IMR-90 (cell line): ENCODE measurements around the gene GSPT2.

Experiments used
- BHLHE40 ChIP-seq: fragments of 150-350 bp; IDR thresholded peaks from 2 replicates; pipeline ENCODE4 v1.6.1; 2016; ENCODE audit warnings: mild to moderate bottlenecking, low read depth, low read length
- CEBPB ChIP-seq: IDR thresholded peaks from 2 replicates; pipeline ENCODE4 v1.6.1; 2012; ENCODE audit warnings: low read depth, low read length, improper control_type of control experiment
- CHD1 ChIP-seq: IDR thresholded peaks from 2 replicates; pipeline ENCODE4 v1.6.1; 2012; ENCODE audit warnings: low read depth, low read length, improper control_type of control experiment
- FOS ChIP-seq: fragments of 150-350 bp; IDR thresholded peaks from 2 replicates; pipeline ENCODE4 v1.6.1; 2016; ENCODE audit warnings: low read depth, low read length
- MXI1 ChIP-seq: IDR thresholded peaks from 2 replicates; pipeline ENCODE4 v1.6.1; 2012; ENCODE audit warnings: low read depth, mild to moderate bottlenecking, low read length, moderate library complexity, borderline replicate concordance
- POLR2A ChIP-seq: IDR thresholded peaks from 2 replicates; pipeline ENCODE4 v1.6.1; 2012; ENCODE audit warnings: mild to moderate bottlenecking, low read depth, low read length
- RAD21 ChIP-seq: IDR thresholded peaks from 2 replicates; pipeline ENCODE4 v1.6.1; 2012; ENCODE audit warnings: low read length, improper control_type of control experiment
- RCOR1 ChIP-seq: IDR thresholded peaks from 2 replicates; pipeline ENCODE4 v1.6.1; 2012; ENCODE audit warnings: mild to moderate bottlenecking, low read length, improper control_type of control experiment; ENCODE audit not compliant: insufficient replicate concordance
- RFX5 ChIP-seq: IDR thresholded peaks from 2 replicates; pipeline ENCODE4 v1.8.0; 2012; ENCODE audit warnings: low read depth, mild to moderate bottlenecking, low read length, moderate library complexity
- TF ChIP-seq, protein P1 (sequence below): conservative IDR thresholded peaks from 2 replicates; pipeline ENCODE4 v1.5.1; 2012; ENCODE audit warnings: mild to moderate bottlenecking, low read depth, low read length, improper control_type of control experiment

DNA sequence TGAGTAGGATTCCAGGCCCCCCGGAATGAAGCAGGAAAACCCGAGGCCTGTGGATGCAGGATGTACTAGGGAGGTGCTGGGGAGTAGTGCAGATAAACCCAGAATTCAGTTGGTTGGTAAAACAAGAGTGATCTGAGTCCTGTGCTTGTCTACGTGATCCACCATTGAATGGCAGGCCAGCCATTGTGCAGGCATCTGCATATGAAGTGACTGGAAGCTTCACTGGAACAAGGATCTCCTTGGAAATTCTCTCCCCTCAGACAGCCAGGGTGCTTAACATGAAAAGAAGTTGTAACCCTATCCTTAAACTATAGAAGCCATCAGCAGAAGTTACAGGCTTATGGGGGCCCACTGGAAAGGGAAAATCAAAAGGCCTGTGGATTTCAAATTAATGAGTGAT, 656 bp upstream of the GSPT2 start:
- TF ChIP-seq RFX5 (no peak), BHLHE40 (no peak), CEBPB (no peak), CHD1 (no peak), FOS (no peak), RCOR1 (no peak), RAD21 (no peak), POLR2A (no peak), MXI1 (no peak)
- TF ChIP-seq, protein P1, sequence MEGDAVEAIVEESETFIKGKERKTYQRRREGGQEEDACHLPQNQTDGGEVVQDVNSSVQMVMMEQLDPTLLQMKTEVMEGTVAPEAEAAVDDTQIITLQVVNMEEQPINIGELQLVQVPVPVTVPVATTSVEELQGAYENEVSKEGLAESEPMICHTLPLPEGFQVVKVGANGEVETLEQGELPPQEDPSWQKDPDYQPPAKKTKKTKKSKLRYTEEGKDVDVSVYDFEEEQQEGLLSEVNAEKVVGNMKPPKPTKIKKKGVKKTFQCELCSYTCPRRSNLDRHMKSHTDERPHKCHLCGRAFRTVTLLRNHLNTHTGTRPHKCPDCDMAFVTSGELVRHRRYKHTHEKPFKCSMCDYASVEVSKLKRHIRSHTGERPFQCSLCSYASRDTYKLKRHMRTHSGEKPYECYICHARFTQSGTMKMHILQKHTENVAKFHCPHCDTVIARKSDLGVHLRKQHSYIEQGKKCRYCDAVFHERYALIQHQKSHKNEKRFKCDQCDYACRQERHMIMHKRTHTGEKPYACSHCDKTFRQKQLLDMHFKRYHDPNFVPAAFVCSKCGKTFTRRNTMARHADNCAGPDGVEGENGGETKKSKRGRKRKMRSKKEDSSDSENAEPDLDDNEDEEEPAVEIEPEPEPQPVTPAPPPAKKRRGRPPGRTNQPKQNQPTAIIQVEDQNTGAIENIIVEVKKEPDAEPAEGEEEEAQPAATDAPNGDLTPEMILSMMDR, result no peak
